GM21723 (cell line): ENCODE data around the gene GNPDA1.
"Not testable (repeated sequence)": the region's sequence is repeated elsewhere in the genome, so short reads cannot be mapped to it uniquely, and the experiment has no call there.

Source experiments
- ATAC-seq: cut with Tn5 transposase; IDR thresholded peaks from one replicate; pipeline ENCODE4 v1.9.1; 2021; ENCODE audit warnings: mild to moderate bottlenecking, moderate library complexity; ENCODE audit not compliant: unreplicated experiment

Gene GNPDA1

DNA sequence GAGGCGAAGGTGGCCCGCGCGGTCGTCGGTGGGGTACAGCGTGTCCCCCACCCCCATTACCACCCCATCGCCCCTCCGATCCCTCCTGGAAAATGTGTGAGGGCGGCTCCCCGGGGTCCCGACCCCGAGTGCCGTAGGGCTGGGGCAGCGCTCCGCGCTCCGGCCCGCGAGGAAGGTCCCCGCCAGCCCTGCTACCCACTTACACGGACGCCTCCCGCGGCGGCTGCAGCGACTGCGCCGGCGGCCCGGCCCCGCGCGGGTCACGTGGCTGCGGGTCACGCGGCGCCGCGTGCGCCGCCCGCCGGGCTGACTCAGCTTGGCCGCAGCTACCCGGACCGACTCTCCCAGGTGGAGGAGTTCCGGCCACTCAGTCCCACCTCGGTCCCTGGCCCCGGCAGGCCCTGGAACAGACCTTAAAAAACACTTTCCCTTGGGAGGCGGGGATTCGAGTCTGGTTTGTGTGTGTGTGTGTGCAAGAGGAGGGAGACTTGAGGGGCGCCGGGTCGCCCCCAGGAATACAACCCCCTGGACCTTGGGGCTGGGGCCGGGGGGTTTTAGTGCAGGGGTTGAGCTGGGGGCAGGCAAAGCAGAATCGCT is at the start of gene GNPDA1:
GNPDA1 (minus strand) TSS at position 236 of the 597 bp plus-strand sequence. CDS start 992 bp downstream, outside the sequence.
- peak; percentile 59 for ATAC-seq

DNA sequence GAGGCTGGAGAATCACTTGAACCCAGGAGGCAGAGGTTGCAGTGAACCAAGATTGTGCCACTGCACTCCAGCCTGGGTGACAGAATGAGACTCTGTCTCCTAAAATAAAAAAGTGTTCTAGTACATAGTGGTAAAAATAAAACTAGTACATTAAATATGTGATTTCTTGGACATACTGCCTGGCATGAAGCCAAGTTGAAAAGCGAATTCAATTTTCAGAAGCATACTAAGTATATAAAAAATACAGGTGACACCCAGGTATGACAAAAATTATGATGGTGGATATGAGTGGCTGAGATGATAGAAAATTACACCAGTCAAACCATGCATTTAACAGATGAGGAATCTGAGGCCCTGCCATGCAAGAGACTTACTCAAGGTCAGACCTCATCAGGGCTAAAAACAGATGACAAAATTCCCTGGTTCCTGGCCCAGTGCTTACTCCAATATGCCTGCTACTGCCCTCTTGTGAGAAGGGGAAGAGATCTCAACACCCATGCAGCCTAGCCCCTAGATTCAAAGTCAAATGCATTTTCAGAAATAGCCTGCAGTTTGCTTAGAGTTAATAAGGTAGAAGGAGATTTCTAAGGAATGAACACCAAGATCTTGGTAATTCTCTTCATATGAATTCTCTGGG is 46.6 kb upstream of the GNPDA1 start:
- ATAC-seq: no peak

DNA sequence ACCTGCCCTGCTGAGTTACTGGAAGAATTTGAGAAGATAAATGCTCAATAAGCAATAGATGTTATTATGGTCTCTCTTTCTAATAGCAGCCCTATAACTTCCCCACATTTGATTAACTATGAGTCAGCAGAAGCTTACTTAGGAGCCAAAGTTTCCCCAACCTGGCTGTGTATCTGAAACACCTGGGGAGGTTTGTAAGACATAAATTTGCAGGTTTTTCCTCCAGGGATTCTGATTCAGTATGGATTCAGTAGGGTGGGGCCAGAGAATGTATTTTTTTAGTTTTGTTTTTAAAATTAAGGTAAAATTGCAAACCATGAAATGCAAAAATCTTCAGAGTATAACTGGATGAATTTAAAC is 44.9 kb upstream of the GNPDA1 start:
- ATAC-seq: no peak

DNA sequence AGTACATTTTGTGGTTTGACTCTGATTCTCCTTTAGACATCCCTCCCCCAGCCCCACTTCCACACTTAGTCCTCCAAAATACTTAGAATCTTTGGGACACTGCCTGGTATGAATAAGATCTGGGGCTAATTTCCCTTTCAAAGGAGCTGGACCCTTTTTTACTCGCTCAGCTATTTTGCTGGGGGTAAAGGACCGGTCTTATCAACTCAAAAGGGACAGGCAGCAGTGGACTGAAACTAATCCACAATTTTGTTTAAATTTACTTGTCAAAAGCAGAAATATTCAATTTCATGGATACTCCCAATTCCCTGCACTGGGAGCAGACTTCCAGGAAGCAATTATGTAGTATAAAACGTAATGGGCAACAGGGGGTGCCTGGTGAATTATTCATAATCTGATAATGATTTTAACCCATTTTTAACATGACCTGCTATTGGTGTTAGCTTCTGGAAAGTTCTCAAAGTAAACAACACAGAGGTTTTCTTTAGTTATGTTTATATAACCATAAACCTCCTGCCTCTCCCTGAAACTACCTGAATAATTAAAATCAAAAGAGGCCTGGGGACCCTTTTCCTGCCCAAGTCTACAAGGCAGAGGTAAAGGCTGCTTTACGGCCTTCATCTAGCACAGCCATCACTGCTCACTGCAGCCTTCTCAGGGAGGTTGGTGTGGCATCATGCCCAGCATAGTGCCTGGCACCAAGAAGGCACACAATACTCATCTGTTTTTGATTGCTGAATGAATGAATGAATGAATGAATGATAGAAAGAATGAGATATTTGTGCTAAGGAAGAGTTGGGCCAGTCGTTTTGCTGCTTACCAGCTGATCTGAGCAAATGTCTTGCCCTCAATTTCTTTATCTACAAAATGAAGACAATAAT is 44.2 kb upstream of the GNPDA1 start:
- ATAC-seq: no peak

DNA sequence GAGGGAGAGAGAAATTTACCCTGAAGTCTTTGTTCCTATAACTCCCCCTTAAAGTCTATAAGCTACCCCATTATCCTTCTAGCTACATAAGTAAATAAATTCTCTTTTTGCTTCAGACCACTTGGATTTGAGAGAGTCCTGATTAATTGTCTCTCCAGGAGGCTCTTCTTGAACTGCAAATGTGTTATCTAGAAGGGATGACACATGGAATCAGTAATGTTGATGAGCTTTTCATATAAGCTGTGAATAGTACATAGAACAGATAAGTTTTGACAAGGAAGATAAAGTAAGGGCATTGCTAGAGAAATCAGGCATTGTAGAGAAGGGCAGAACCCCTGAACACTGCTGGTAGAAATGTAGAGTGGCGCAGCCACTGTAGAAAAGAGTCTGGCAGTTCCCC is 42.5 kb upstream of the GNPDA1 start:
- ATAC-seq: no peak

DNA sequence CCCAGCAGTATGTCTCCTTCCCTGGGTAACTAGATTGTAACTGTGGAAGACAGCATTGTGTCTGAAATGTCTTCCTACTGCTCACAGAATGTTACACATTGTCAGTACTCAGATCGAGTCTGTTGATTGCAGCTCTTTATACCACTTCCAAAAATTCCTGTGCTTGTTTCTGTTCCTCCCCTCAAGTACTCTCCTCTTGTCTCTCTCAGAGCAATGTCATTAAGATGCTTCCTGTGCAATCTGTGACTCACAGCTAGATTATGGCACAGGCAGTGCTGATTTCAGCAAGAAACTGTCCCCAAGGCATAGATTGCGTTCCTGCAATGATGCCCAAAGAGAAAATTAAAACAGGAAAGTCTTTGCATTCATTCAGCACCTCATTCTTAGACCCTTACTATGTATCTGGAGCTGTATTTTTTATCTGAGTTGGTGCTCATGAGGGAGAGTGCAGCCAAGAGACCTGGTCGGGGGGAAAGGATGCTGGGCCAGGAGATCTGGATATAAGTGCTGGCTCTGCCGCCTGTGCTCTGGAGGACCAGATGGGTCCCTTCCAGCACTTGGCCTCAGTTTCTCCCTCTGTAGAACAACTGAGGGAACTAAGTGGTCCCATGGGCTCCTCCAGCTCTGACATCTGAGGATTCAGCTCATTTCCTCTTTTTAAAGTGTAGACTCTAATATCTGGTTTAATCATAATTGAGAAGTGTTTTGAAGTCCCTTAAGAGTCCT is 40.8 kb upstream of the GNPDA1 start:
- ATAC-seq: no peak

DNA sequence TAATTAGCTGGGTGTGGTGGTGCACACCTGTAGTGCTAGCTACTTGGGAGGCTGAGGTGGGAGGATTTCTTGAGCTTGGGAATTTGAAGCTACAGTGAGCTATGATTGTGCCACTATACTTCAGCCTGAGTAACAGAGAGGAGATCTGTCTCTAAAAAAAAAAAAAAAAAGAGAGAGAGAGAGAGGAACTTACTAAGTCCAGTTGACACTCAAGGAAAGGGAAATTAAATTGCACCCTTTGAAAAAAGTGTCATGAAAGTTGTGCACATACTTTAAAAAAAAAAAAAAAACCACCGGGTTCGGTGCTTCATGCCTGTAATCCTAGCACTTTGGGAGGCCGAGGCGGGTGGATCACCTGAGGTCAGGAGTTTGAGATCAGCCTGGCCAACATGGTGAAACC is 39.2 kb upstream of the GNPDA1 start:
- not testable (repeated sequence) for ATAC-seq

DNA sequence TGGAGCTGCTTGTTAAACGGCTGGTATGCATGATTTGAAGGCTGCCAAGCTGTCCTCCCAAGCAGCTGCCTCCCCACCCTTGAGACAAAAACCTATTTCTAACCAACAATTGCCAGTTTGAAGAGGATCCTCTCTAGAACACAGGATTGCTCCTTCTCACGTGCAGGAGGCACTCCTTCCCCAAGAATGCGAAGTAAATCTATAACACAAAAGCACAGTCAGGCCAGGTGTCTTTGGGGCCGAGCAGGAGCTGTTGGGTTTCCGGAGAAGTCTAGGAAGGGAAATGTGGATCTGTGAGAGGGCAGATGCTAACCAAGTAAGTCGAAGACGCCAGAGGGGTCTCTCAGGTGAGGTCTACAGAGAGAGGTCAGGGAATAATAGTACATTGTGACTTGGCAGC is 35.4 kb upstream of the GNPDA1 start:
- no peak for ATAC-seq

DNA sequence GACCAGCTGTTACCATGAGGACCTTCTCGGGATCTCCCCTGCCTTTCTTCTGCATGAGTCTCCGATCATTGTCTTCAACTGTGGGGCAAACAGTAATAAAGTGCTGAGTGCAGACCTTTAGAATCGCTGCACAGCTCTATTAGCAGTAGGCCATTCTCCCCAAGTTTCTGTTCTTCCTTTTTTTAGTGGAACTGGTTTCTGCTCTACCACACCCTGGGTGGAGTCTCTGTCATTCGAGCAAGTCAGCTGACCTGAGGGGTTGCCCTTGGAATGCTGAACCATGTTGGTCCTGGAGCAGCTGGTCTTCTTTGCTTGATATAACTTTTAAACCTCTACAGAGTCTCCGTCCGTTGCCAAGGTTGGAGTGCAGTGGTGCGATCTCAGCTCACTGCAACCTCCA is 33.4 kb upstream of the GNPDA1 start:
- ATAC-seq: no peak

DNA sequence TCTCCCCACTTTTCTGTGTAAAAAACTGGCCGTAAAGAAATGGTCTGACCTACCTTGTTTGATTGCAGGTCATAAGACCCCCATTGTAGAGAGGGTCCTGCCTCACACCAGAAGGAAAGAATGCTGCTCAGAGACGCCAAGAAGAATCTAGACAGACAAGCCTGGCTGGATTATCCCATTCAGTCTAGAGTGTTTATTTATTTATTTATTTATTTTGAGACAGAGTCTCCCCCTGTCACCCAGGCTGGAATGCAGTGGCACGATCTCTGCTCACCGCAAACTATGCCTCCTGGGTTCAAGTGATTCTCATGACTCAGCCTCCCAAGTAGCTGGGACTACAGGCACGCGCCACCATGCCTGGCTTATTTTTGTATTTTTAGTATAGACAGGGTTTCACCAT is 28.1 kb upstream of the GNPDA1 start:
- ATAC-seq: not testable (repeated sequence)

DNA sequence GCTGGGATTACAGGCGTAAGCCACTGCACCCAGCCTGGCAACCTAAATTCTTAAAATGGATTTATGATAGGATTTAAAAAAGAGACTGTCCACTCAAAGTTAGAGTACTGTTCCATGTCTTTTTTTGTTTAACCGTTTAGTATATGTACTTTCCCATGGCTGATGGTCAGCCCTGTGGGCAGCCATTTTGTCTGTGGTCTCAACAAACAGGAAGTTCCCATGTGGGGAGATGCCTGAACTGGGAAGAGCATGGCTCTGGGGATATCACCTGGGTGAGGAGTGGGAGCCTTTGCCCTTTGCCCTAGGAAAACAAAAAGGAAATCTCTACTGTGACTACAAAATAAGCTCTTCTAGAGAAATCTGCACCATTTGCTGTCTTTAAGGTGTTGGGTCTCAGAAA is 27.5 kb upstream of the GNPDA1 start:
- ATAC-seq: no peak

DNA sequence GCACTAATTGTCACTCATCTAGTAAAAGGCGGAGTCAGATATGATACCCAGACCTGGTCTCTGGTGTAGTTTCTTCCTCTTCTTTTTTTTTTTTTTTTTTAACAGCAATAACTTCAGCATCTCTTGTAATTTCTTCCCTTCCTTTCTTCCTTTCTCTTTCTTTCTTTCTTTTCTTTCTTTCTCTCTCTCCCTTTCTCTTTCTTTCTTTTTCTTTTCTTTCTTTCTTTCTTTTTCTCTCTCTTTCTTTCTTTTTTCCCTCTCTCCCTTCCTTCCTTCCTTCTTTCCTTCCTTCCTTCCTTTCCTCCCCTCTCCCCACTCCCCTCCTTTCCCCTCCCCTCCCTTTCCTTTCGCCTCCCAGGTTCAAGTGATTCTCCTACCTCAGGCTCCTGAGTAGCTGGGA is 25.9 kb upstream of the GNPDA1 start:
- ATAC-seq: no peak

DNA sequence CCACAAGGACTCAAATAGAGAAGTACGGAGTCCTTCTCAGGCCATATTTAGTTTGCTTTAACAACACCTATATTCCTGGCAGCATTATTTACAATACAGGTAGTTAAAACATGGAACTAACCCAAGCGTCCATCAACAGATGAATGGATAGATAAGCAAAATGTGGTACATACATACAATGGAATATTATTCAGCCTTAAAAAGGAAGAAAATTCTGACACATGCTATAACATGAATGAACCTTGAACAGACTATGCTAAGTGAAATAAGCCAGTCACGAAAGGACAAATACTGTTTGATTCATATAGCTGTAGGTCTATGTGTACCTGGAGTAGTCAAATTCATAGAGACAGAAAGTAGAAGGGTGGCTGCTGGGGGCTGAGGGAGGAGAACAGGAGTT is 24.8 kb upstream of the GNPDA1 start:
- ATAC-seq: not testable (repeated sequence)

DNA sequence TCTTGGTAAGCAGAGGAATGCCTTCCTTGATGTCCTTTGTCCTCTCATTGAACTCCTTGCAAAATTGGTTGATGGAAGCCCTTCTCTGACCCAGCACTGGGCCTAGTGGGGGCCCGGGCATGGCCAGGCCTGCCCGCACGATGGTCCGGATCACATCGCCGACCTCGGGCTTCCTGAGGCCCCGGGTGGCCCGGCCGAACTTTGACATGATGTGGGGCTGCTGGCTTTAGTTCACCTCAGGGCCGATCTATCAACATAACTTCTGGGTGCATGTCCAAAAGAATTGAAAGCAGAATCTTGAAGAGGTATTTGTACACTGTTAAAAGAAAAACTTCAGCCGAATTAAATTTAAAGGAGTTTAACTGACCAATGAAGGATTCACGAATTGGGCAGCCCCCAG is 24.1 kb upstream of the GNPDA1 start:
- ATAC-seq: no peak

DNA sequence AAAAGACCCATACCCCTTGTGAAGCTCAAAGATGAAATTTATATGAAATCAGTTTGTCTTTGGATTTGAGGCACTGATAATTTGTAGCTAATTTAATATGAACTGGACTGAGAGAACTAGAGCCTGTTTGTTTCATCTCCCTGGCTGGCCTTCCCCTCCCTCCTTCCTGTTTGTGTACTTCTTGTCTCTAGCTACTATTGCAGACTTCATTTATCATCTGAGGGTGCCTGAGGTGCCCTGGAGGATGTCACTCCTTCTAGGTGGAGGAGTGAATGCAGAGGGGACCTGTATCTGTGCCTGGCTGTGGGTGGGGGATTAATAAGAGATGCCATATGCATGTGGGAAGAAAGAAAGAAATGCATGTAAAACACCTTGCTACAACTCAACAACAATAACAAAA is 22.2 kb upstream of the GNPDA1 start:
- ATAC-seq: no peak

DNA sequence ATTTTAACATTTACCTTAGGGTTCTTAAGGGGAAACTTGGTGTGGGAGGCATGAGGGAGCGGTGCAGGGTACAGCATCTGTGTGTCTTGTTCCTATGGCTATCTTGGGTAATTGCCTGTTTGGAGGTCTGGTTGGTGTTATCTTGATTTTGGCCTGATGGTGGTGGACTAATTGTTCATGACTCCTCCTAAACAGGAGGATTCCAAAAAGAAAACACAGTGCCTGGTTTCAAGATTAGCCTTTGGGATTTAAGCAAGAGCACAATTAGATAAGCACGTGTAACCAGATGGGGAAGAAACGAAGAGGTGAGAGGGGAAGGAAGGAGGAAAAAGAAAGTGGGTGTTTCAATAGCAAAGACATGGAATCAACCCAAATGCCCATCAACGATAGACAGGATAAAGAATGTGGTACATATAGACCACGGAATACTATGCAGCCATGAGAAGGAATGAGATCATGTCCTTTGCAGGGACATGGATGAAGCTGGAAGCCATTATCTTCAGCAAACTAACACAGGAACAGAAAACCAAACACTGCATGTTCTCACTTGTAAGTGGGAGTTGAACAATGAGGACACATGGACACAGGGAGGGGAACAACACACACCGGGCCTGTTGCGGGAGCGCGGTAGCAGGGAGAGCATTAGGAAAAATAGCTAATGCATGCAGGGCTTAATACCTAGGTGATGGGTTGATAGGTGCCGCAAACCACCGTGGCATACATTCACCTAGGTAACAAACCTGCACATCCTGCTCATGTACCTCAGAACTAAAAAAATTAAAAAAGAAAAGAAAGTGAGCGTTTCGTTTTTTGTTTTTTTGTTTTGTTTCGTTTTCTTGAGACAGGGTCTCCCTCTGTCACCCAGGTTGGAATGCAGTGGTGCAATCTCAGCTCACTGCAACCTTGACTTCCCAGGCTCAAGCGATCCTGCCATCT is 21.1 kb upstream of the GNPDA1 start:
- not testable (repeated sequence) for ATAC-seq

DNA sequence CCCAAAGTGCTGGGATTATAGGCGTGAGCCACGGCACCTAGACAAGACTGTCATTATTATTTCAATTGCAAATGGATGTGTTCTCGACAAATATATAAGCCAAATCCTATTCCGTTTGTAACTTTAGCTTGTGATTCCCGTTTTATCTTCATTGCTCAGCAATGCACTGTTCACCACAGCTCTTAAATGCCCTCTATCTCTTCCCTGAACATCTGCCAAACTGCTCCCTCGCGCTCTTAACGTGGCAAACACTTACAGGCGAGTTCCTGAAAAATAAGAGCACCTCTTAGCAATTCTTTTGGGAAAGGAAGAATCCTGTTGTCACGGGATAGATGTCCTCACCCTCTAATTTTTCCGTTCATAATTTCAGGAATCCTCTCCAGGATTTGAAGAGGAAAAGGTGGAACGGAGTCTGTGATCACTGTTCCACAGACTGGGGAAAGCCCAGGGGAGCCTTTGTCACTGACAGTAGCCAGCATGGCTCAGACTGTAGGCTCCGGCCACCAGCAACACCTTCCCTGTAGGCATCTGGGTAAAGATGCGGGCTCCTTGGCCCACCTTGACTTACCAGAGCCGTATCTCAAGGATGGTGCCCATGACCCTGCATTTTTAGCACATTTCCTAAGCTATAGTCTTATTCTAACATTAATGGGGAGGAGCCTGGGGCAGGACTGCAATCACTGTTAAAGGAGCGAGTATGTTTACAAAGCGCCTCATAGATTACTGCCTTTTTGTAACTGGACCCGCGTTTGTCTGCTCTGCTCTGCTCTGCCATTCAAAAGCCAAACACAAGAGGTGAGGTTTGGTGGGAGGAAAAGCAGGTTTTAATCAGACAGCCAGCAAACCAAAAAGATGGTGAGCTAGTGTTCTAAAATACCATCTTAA is 20.2 kb upstream of the GNPDA1 start:
- no peak for ATAC-seq

DNA sequence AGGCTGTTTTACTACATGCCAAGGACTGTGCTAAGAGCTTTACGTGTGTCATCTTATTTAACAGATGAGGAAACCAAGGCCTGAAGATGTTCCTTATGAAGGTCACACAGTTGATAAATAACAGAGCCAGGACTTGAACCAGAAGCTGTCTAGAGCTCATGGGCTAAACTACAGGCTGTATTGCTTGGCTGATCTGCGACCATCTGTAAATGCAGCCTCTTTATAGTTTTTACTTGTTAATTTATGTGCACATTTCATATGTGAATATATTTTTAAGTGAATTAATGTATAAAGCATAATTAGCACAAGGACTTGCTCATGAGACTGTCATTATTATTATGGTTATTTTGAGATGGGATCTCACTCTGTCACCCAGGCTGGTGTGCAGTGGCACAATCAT is 19.3 kb upstream of the GNPDA1 start:
- no peak for ATAC-seq

DNA sequence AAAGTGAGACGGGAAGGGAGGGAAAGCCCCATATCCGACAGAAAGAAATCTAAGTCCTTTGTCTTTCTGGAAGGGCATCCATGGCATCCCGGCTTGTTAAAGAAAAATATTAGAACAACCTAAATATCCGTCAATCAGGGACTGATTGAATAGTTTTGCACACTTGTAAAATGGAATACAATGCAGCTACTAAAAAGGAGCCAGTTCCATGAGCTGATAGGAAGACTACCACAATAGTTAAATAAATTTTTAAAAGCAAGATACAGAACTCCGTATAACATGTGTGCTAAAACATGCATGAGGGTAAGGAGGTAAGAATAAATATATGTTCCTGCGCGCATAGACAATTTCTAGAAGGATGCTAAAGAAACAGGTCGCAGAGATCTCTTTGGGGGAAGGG is 12.8 kb upstream of the GNPDA1 start:
- no peak for ATAC-seq
